GM18507 (cell line): ENCODE measurements around the gene DYRK1A.

ENCODE experiments used
- DNase-seq: peaks from one replicate; pipeline ENCODE4 v3.0.0; 2011; ENCODE audit warnings: low read depth; ENCODE audit not compliant: insufficient read length; ENCODE audit errors: extremely low spot score
- FAIRE-seq: peaks from 2 replicates; lab custom pipeline; 2011; peaks lifted over from hg19 to GRCh38; lab: Jason Lieb, UNC

Gene DYRK1A

DNA sequence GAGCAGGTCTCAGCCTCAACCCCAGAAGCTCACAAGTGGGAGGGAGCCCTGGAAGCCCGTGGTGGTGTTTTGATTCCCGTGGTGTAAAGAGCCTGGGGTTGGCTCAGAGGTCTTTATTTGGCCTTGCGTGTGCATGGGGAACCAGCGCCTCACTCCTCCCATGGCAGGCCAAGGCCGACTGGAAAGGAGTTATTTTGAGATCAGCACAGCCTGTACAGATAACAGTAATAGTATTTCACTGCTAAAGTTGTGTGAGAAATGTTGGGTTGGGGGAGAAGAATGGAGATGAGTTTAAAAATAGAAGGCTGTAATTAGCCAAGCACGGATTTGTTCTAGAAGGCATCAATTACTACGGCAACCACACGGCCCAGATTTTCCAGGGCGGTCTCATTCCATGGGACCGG is 186.5 kb downstream of the DYRK1A start:
- no peak for DNase-seq
- no peak for FAIRE-seq

DNA sequence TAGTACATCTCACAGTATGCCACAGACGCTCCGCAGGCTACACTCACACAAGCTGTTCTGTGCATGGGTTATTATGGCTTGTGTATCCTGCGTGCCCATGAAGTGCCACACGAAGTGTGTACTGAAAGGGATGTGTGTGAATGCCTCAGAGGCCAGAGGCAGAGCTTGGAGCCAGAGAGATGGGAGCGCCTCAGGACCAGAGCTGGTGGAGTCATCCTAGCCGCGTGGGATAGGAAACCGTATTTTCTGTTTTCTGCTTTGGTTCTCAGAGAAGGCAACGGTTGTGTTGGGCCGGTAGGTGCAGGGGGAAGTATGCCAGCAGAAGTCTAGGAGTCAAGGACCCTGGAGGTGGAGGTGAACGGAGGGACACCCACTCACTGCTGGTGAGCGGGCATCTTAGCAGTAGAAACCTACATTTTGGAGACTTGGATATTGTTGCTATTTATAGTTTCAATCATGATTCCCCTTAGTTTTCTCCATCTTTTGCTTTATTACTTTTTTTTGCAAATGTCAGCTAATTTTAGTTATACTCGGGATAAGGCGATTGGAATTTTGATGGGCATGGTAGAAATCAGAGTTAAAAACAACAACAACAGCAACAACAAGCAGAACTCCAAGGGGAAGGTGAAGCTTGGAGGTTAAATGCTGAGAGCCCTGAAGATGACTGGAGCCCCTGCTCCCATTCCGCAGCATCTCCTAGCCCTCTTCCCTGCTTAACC is 188.2 kb downstream of the DYRK1A start:
- DNase-seq, result no peak
- FAIRE-seq, result no peak

DNA sequence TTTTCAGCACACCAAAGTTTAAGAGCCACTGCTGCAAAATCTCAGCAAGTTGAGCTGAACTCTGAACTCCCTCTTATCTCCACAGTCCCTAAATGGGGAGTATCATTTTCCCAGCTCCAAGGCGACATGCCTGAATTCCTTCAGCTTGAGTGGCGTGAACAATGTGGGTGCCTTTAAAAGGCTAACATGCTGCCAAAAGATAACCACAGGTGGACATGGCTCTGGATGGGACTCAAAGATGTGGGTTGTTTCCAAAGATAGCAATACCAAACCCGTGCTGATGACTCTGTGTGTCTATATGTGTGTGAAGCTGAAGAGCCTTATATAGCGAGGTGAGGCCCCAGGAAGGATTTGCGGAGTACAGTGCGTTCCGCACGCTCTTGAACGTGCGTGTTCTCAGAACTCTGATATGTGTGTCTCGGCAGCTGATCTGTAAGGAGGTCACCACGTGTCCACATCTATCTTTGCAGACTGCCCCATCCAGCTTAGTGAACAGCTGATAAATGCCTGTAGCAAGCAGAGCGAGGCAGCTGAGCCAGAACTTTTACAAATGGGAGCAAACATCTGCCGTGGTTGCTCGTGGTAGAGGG is 189.2 kb downstream of the DYRK1A start:
- FAIRE-seq (no peak), DNase-seq (no peak)

DNA sequence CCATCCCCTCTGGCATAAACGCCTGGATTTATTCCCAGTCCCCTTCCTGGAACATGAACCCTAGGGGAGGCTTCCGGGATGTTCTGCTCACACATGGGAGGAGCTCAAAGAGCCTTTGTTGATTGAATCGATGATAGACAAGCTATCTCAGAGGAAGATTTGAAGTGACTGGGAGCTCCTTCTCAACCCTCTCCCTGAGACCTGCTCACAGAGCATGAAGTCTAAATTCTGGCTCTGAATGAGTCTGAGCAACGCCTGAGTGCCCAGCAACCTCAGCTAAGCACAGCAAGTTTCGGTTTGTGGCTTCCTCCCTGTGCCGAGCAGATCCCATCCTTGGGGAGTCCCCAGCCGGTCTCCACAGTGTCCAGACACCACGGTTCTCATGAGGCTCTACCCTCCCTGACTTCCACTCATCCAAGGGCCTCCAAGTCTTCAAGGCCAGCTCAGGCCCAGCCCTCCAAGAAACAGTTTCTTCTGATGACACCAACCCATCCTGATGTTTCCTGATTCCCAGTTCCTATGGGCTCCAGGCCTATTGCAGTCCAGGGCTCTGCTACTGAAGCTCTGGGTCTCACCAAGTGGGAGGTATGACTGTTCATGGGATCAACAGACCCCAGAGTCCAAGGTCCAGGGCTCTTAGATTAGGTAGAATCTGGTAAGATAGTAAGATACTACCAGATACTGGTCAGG is 190.8 kb downstream of the DYRK1A start:
- peak; percentile 90 for FAIRE-seq

DNA sequence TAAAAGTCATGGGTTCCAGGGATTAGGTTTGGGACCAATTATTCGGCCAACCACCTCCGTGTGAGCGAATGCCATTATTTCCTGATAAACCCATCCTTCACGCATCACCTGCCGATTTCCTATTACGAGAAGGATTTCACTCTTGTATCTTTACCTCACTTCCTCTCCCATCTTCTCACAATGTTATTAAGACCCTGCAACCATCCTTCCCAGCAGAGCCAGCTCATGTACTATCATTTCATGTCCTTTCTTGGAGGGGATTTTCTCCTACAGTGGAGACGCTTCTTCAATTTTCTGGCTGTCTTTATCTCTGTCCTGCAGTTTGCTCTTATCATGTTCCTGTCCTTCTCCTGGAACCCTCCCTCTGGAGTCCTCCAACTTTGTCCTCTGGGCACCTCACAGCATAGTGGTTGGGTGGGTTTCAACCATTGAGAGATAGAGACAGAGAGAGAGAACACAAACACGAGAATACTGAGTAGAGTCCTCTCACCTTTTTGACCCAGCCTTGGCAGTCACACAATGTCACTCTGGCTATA is 192.2 kb downstream of the DYRK1A start:
- no peak for FAIRE-seq
- DNase-seq, result no peak

More for the DNA sequence above, 190.8 kb downstream of the DYRK1A start:
- peak; percentile 71 for DNase-seq

DNA sequence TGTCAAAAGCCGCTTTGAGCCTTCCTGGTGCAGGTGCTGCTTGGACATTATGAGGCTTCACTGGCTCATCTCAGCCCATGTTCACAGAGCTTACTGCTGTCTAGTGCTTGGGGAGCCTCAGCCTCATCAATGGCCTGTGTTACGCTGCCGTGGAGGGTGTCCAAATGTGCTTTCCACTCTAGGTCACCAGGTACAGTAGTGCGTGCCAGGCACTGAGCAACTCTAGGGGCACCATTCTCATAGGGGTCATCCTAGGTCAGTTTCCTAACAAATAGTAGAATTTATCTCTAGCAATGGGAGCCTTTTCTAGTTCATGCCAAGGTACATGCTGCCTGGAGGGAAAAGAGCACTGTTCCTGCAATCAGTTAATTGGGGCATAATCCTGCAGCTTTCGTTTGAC is 193.8 kb downstream of the DYRK1A start:
- FAIRE-seq, result no peak
- DNase-seq, result no peak

DNA sequence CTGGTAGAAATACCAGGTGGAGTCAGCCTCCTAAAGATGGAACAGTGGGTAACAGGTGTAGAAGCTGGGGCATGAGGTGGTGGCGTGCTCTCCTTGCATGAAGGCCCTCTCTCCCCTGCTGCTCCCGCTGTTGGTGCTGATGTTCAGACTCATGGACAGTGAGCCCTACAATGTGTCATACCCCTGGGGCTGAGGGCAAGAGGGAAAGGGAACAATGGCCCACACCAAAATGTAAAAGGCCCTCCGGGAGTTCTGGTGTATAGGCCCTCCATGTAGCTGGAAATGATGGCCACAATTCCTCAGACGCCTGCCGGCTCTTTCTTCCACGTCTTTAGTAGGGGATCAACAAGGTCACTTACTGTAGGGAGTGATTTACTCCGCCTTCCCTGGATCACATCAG is 194.9 kb downstream of the DYRK1A start:
- no peak for FAIRE-seq

DNA sequence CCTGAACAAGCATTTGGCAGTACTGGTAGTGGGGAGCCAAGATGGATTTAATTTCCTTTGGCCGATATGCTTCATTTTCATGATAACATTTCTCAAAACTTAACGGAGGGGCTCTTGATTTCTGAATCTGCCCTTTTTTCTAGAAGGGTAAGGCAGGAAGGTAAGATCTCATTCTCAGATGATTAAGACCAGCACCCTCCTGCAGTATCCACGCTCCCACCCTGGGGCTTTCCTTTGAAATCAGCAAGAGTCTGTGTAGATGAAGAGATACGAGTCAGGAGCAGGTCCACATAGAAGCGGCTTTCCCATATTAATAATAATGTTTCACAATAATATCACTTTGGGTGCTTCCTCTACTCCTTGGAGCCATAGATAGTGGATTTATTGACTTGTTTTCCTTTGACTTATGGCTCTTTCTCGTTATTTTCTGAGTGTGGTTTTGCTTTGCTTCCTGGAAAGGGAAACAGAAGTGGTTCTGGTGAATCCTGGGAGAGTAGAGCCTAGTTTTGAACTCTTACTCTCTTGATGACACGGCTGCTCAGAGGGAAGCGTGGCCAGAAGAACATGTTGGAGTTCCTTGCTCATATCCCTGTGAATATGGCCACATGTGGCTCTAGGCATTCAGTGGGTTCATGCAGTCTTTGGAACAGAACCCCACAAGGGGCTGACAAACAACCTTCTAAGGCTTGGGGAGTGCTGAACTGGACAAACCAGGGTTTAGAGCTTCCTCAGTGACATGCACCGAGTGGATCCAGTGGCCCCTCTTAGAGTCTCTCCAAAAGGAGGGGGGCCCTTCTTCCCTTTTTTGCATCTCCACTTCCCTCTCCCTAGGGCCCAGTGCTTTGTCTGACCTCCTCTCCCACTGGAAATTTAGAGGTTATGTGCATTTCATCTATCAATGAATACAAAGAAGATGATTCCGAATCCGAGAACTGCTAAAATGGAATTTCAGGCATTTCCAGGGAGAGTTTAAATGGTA is 195.7 kb downstream of the DYRK1A start:
- FAIRE-seq (no peak), DNase-seq (no peak)

More for the DNA sequence above, 194.9 kb downstream of the DYRK1A start:
- DNase-seq, result no peak

DNA sequence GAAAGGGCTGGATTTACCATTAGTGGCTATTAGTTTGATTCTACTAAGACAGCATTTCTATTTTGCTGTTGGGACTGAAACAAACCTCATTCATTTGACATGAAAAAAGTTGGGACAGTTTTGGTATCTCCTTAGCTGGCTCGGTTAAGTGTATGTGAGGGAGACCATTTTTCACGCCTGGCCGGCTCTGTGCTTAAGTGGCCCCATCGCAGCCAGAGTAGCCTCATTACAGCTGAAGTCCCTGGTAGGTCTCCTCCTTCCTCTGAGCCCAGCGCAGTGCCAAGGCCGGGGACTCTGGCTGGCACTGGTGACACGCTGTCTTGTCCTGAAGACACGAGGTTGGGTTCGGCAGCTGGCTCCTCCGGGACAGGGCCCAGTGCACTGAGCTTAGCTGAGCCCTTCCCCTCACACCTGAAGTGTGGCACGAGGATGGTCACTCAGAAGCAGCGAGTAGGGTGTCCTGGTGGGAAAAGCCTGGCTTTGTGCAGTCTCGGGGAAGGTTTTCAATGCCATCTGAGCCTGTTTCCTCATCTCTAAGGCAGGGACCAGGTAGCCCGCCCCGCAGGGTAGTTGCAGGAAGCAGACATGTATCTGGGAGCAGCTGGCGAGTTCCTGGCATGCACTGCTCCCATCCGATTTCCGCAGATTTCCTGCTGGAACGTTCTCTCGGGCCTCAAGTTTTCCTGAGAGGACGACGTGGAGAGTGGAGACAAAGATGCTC is 196.5 kb downstream of the DYRK1A start:
- no peak for FAIRE-seq
- peak; percentile 4 for DNase-seq

DNA sequence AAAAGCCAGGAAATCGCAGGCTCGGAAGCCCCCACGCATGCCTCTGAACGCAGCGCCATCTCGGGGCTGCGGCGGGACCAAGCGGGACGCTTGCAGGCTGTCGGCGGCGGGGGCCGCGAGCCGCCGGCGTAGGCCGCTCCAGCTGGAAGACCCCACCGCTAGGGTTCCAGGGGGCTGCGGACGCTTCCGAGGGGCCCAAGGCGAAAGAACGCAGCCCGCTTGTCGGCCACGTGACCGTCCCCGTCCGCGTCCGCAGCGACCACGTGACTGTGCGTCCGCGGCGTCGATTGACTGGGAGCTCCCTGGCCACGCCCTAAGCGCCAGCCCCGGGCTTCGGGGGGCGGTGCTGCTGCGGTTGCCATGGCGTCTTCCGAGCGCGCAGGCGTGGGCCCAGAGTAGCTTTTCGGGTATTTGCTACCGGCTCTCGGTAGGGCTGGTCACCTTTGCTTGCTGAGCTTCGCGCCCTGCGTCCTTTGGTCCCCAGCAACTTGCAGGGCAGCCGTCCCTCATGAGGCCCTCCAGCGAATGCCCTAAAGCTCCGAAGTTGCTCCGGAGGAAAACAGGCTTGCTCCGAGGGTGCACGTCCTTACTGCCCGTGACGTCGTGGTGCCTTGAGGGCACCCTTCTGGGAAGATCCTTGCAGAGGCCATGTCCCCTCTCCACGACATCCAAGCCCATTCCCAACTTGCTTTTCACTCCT is 197.2 kb downstream of the DYRK1A start:
- DNase-seq, result peak; percentile 87

DNA sequence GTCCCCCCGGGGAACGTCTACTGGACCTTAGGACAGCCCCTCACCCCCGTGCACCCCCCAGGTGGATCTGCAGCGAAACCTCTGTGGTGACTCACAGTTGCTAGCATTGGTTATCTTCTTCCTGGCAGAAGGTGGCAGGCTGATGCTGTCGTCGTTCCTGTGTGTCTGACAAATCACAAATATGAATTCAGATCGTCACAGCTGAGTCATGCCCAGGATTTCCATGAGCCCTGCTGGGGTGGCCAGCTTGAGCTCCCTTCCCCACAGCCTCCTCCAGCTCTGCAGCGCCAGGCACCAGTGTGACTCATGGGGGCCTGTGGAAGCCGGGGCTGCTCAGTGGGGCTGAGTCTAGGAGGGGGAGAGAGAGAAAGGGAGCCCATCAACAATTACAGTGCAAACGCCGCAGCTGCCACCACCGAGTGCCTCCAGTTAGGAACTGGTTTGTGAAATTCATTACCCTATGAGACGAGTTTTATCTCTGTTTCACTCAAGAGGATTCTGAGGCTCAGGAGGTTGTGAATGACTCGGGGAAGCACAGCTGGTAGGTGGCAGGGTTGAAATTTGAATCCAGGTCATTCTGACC is 197.9 kb downstream of the DYRK1A start:
- peak; percentile 15 for DNase-seq
- FAIRE-seq, result no peak

More for the DNA sequence above, 197.2 kb downstream of the DYRK1A start:
- peak; percentile 96 for FAIRE-seq

DNA sequence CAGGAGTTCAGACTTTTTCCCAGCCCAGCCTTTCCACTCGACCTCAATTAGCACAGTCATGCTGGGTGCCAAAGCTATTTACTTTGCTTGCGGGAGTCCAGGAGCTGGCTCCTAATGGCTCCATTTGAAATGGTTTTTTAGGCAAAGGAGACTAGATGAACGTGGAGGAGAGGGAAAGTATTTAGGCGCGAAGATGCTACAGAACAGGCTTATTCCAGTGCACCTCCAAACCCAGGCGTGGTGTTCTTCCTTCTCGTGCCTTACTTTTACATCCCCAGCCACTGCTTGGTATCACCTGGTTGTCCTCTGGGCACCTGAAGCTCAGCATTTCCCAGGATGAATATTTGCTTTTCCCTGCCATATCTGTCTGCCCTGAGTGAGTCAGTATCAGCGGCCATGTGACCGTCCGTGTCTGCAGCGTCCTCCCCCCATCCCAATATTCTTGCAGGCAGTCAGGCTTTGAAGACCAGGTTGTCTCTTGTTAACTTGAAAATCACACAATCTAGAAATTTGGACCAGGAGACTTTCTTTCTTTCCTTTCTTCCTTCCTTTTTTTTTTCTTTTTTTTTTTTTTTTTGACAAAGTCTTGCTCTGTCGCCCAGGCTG is 198.5 kb downstream of the DYRK1A start:
- no peak for DNase-seq
- FAIRE-seq, result no peak

DNA sequence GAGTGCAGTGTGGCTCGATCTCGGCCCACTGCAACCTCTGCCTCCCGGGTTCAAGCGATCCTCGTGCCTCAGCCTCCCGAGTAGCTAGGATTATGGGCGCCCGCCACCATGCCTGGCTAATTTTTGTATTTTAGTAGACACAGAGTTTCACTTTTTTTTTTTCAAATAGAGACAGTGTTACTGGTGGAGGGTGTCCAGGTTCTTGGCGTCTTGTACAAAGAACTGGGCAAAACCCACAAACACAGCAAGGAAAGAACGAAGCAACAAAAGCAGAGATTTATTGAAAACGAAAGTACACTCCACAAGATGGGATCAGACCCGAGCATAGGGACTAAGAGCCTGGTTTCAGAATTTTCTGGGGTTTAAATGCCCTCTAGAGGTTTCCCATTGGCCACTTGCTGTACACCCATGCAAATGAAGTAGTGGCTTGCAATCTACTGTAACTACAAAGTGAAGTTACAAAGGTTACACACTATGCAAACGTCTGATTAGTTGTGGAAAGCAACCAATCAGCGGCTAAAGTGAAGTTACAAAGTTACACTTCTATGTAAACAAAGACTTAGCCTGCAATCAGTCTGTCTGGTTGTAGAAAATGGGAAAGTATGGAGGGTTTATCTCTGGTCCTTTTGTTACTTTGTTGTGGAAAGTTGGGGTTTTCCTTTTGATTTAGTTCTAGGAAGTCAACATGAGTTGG is 199.1 kb downstream of the DYRK1A start:
- no peak for FAIRE-seq
- DNase-seq, result no peak

DNA sequence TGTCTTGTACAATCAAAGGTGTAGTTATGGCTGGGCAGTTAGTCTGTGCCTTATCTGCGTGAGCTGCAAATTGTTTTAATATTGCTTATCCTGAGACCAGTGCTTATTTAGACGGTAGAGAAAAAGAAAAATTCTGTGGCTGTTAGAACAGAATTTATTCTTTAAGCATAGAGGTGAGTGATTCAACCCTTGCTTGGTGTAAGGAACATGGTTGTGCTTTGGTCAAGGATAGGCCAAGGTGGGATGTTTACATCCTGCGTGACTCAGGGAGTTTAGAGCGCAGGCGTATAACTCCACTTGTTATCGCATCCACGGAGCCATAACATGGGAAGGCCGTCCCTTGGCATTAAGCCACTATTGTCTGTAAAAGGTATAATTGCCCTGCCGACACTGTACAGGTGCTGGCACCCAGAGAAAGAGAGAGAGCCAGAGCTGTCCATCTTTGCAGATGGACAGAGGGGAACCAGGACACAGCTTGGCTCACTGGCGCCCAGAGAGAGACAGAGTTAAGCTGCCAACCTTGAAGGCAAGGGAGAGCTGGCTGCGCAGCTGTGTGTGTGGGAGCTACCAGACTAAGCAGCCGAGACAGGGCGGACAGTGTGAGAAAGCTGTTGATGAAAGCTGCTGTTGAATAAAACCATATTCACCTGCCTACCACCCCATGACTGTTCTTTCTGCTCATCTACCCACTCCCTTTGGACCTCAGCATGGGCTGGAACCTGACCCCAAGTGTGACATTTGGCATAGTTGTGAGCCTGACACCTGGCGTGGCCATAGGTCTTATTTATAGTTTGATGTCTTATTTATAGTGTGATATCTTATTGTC is 200.4 kb downstream of the DYRK1A start:
- FAIRE-seq (no peak), DNase-seq (no peak)

DNA sequence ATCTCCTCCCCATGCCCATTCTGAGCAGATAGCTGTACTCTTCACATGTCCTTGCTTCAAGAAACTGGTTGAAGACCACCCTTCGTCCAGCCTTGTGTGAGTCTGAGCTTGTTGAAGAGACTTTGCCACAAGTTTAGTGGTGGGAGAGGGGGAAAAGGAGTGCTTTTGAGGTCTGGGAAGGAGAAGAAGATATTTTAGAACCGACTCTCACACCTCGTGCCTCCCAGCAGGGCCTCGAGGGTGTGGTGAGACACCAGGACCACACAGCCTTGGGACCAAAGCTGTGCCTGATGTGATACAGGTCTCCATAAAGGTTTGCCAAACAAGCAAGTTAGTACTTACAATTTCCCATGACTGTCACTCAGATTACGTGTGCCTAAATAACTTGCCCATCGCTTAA is 201.8 kb downstream of the DYRK1A start:
- FAIRE-seq, result no peak
- DNase-seq, result no peak

DNA sequence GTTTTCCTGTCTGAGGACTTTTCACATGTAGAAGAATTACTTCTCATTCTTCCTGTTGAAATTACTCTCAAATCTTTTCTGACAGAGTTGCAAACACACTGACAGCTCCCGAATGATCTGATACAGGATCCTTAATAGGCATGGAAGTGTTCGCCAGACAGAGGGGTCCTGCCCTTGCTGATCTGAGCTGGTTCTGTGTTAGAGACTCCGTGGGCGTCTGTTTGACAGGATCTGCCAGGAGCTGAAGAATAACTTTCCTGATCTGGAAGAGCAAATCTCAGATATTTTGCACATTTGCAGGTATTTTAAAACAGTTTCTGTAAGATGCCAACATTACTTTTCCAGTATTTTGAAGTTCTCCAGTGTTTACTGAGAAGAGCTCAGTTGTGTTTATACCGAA is 202.3 kb downstream of the DYRK1A start:
- FAIRE-seq, result no peak
- no peak for DNase-seq
